KMS-11 (cell line): Measurements from ENCODE around the gene VAX1.

Experiments used
- H2AFZ ChIP-seq: fragments of 200-600 bp; sonication (generic); 2 replicates; pipeline ENCODE4 v1.6.1; 2016; ENCODE audit warnings: antibody characterized with exemption, mixed run types, low read depth
- H3K27ac ChIP-seq: fragments of 200-600 bp; sonication (generic); 2 replicates; pipeline ENCODE4 v1.6.1; 2016; ENCODE audit warnings: mild to moderate bottlenecking, mixed run types
- H3K27me3 ChIP-seq: fragments of 200-600 bp; sonication (generic); 2 replicates; pipeline ENCODE4 v1.6.1; 2017; ENCODE audit warnings: mild to moderate bottlenecking, low read depth, mixed run types, moderate library complexity; ENCODE audit not compliant: insufficient read depth
- H3K36me3 ChIP-seq: fragments of 200-600 bp; sonication (generic); 2 replicates; pipeline ENCODE4 v1.6.1; 2017; ENCODE audit warnings: mild to moderate bottlenecking, mixed run types; ENCODE audit not compliant: insufficient read depth
- H3K4me1 ChIP-seq: fragments of 200-600 bp; sonication (generic); 2 replicates; pipeline ENCODE4 v1.6.1; 2016; ENCODE audit warnings: mild to moderate bottlenecking, low read depth, mixed run types; ENCODE audit not compliant: poor library complexity, severe bottlenecking
- H3K4me2 ChIP-seq: fragments of 200-600 bp; sonication (generic); 2 replicates; pipeline ENCODE4 v1.7.0; 2016; ENCODE audit warnings: mild to moderate bottlenecking, mixed run types
- H3K4me3 ChIP-seq: fragments of 200-600 bp; sonication (generic); IDR thresholded peaks from 2 replicates; pipeline ENCODE4 v1.6.1; 2017; ENCODE audit warnings: low read depth, low read length, mixed read lengths; ENCODE audit not compliant: insufficient read depth
- H3K79me2 ChIP-seq: fragments of 200-600 bp; sonication (generic); 2 replicates; pipeline ENCODE4 v1.6.1; 2016; ENCODE audit warnings: low read depth, mixed run types; ENCODE audit not compliant: insufficient read depth
- H3K9ac ChIP-seq: fragments of 200-600 bp; sonication (generic); 2 replicates; pipeline ENCODE4 v1.6.1; 2016; ENCODE audit warnings: mild to moderate bottlenecking, mixed run types
- H4K20me1 ChIP-seq: fragments of 200-600 bp; sonication (generic); 2 replicates; pipeline ENCODE4 v1.6.1; 2016; ENCODE audit warnings: mild to moderate bottlenecking, mixed run types; ENCODE audit not compliant: insufficient read depth
- CTCF ChIP-seq: fragments of 200-600 bp; sonication (generic); conservative IDR thresholded peaks from 2 replicates; pipeline ENCODE4 v1.6.1; 2017; ENCODE audit warnings: low read depth, mild to moderate bottlenecking, antibody characterized with exemption, low read length, moderate library complexity, mixed read lengths

VAX1 gene

GRCh38 chr10:117158297-117158696, 20.2 kb upstream of the VAX1 start:
- H4K20me1 ChIP-seq: no peaks in the 10 kb centered on the region
- H3K36me3 ChIP-seq: no peaks in the 10 kb centered on the region
- H3K27me3 ChIP-seq: no peaks in the 10 kb centered on the region
- H2AFZ ChIP-seq: no peak overlapping the region
- no peaks in the 10 kb centered on the region for H3K4me1 ChIP-seq
- no peak overlapping the region for H3K9ac ChIP-seq
- H3K27ac ChIP-seq: no peak overlapping the region
- no peak overlapping the region for H3K4me2 ChIP-seq
- TF ChIP-seq CTCF: no peak
- H3K79me2 ChIP-seq: no peaks in the 10 kb centered on the region
- no peak overlapping the region for H3K4me3 ChIP-seq

- H3K4me2 ChIP-seq: no peak overlapping the region
- no peaks in the 10 kb centered on the region for H4K20me1 ChIP-seq
- H3K4me1 ChIP-seq: no peaks in the 10 kb centered on the region
- no peak overlapping the region for H3K27ac ChIP-seq
- H3K9ac ChIP-seq: no peak overlapping the region
- no peaks in the 10 kb centered on the region for H3K27me3 ChIP-seq
- H3K79me2 ChIP-seq: no peaks in the 10 kb centered on the region
- H3K36me3 ChIP-seq: no peaks in the 10 kb centered on the region
- H3K4me3 ChIP-seq: no peak overlapping the region
- TF ChIP-seq CTCF: no peak
- H2AFZ ChIP-seq: no peak overlapping the region
Observed at GRCh38 chr10:117152668-117153067, 14.6 kb upstream of the VAX1 start.

- Histone ChIP-seq H2AFZ (no peak overlapping the region), H3K4me2 (no peak overlapping the region), H3K27ac (no peak overlapping the region), H3K27me3 (no peaks in the 10 kb centered on the region), H3K79me2 (no peaks in the 10 kb centered on the region), H4K20me1 (no peaks in the 10 kb centered on the region), H3K9ac (no peak overlapping the region), H3K4me1 (no peaks in the 10 kb centered on the region), H3K4me3 (no peak overlapping the region), H3K36me3 (no peaks in the 10 kb centered on the region)
- TF ChIP-seq CTCF: no peak
Observed at GRCh38 chr10:117148284-117148683, 10.2 kb upstream of the VAX1 start.

- Histone ChIP-seq H3K79me2 (no peaks in the 10 kb centered on the region), H4K20me1 (no peaks in the 10 kb centered on the region), H2AFZ (no peak overlapping the region), H3K4me2 (no peak overlapping the region), H3K9ac (no peak overlapping the region), H3K27ac (no peak overlapping the region), H3K27me3 (no peaks in the 10 kb centered on the region), H3K4me1 (no peaks in the 10 kb centered on the region), H3K36me3 (no peaks in the 10 kb centered on the region), H3K4me3 (no peak overlapping the region)
- no peak for TF ChIP-seq CTCF
Observed at GRCh38 chr10:117145019-117145418, 6.9 kb upstream of the VAX1 start.
